HepG2 (cell line): ENCODE results near the gene ADGRD1. TPM values are rescaled to one million over a fixed set of nuclear protein-coding genes. Genes with fewer than 3 reads are reported as not detected.

Experiments
- ARID2 ChIP-seq: sonication (generic); formaldehyde crosslinking; IDR thresholded peaks from 2 replicates; pipeline ENCODE4 v1.8.1; 2022; ENCODE audit warnings: mild to moderate bottlenecking, missing genetic modification reagents, borderline replicate concordance
- ARNT2 ChIP-seq: sonication (generic); formaldehyde crosslinking; IDR thresholded peaks from 2 replicates; pipeline ENCODE4 v1.8.0; 2022; ENCODE audit warnings: mild to moderate bottlenecking, low read depth, missing genetic modification reagents, moderate library complexity
- ARNTL ChIP-seq: sonication (generic); formaldehyde crosslinking; IDR thresholded peaks from 2 replicates; pipeline ENCODE4 v1.4.0; 2020; ENCODE audit warnings: mild to moderate bottlenecking, missing genetic modification reagents
- BRF2 ChIP-seq: sonication (generic); formaldehyde crosslinking; IDR thresholded peaks from 2 replicates; pipeline ENCODE4 v1.8.1; 2022; ENCODE audit warnings: mild to moderate bottlenecking, missing genetic modification reagents
- CENPT ChIP-seq: sonication (generic); formaldehyde crosslinking; IDR thresholded peaks from 2 replicates; pipeline ENCODE4 v1.8.0; 2022; ENCODE audit warnings: low read depth, mild to moderate bottlenecking, moderate library complexity, missing genetic modification reagents
- ETV5 ChIP-seq: IDR thresholded peaks from 2 replicates; pipeline ENCODE4 v1.6.1; 2018; ENCODE audit warnings: missing biosample characterization, missing genetic modification reagents, inconsistent platforms, borderline replicate concordance
- HES4 ChIP-seq: sonication (generic); formaldehyde crosslinking; IDR thresholded peaks from 2 replicates; pipeline ENCODE4 v1.9.0; 2021; ENCODE audit warnings: mild to moderate bottlenecking, missing genetic modification reagents, borderline replicate concordance
- HMGXB3 ChIP-seq: sonication (generic); formaldehyde crosslinking; IDR thresholded peaks from 2 replicates; pipeline ENCODE4 v1.4.0; 2020; ENCODE audit warnings: missing genetic modification reagents, borderline replicate concordance
- NKX3-1 ChIP-seq: sonication (generic); formaldehyde crosslinking; IDR thresholded peaks from 2 replicates; pipeline ENCODE4 v1.5.0; 2020; ENCODE audit warnings: missing genetic modification reagents
- NR2F6 ChIP-seq, 2 experiments: IDR thresholded peaks; 2 replicates each; pipeline ENCODE4 v1.6.1; 2016; ENCODE audit warnings: antibody characterized with exemption in 1 of 2, mild to moderate bottlenecking in 1 of 2
- REL ChIP-seq: sonication (generic); formaldehyde crosslinking; conservative IDR thresholded peaks from 2 replicates; pipeline ENCODE4 v1.8.0; 2022; ENCODE audit warnings: mild to moderate bottlenecking, missing genetic modification reagents, moderate library complexity
- REPIN1 ChIP-seq: sonication (generic); formaldehyde crosslinking; IDR thresholded peaks from 2 replicates; pipeline ENCODE4 v1.8.0; 2022; ENCODE audit warnings: missing genetic modification reagents, low read depth, mild to moderate bottlenecking, borderline replicate concordance
- SP1 ChIP-seq, 2 experiments: fragments of 450-650 bp in 1 of 2; sonication (generic) in 1 of 2; formaldehyde crosslinking in 1 of 2; IDR thresholded peaks; 2 replicates each; pipeline versions ENCODE4 v1.4.0 to v1.6.1; 2016 to 2020; ENCODE audit warnings: missing genetic modification reagents in 1 of 2
- SSRP1 ChIP-seq: IDR thresholded peaks from 2 replicates; pipeline ENCODE4 v1.6.1; 2016; ENCODE audit warnings: control low read depth
- SYNCRIP ChIP-seq: fragments of 200-400 bp; formaldehyde crosslinking; IDR thresholded peaks from 2 replicates; pipeline ENCODE4 v1.6.1; 2018; ENCODE audit warnings: mild to moderate bottlenecking, low read depth, low read length; ENCODE audit not compliant: insufficient read depth
- TBL1XR1 ChIP-seq: fragments of 150-350 bp; IDR thresholded peaks from 2 replicates; pipeline ENCODE4 v1.6.1; 2014; ENCODE audit warnings: borderline replicate concordance, low read length; ENCODE audit not compliant: partially characterized antibody
- ZMYM3 ChIP-seq: sonication (generic); formaldehyde crosslinking; IDR thresholded peaks from 2 replicates; pipeline ENCODE4 v1.5.1; 2020; ENCODE audit warnings: mild to moderate bottlenecking, missing genetic modification reagents
- ZNF33B ChIP-seq: sonication (generic); formaldehyde crosslinking; IDR thresholded peaks from 2 replicates; pipeline ENCODE4 v1.5.1; 2020; ENCODE audit warnings: mild to moderate bottlenecking, missing genetic modification reagents
- ZNF766 ChIP-seq: sonication (generic); formaldehyde crosslinking; IDR thresholded peaks from 2 replicates; pipeline ENCODE4 v1.5.0; 2020; ENCODE audit warnings: missing genetic modification reagents, borderline replicate concordance
- polyA plus RNA-seq, 8 experiments: library from polyadenylated mRNA; depleted of rRNA in 3 of 8; stranded (reverse) in 7 of 8; unstranded in 1 of 8; fragments of >200 nt; fragmentation: Illumina TruSeq in 4 of 8; extraction: Trizol in 4 of 8; gene quantifications; 2 replicates each; pipeline versions ENCODE4 v1.2.1 to v1.2.3, GENCODE V29; 2011 to 2016; ENCODE audit warnings: low read depth in 4 of 8, missing spikeins in 1 of 8, mixed read lengths in 1 of 8; ENCODE audit not compliant: insufficient read depth in 1 of 8
- total RNA-seq, 5 experiments: library from RNA; depleted of rRNA; stranded (reverse); fragments of >200 nt; fragmentation: Illumina TruSeq; extraction: Trizol; gene quantifications; 2 replicates each; pipeline ENCODE4 v1.2.3, GENCODE V29; 2016; ENCODE audit warnings: low read depth in 1 of 5
- TF ChIP-seq, protein P1 (sequence below): sonication (generic); formaldehyde crosslinking; IDR thresholded peaks from 2 replicates; pipeline ENCODE4 v1.4.0; 2020; ENCODE audit warnings: missing genetic modification reagents
- TF ChIP-seq, protein P2 (sequence below): sonication (generic); formaldehyde crosslinking; IDR thresholded peaks from 2 replicates; pipeline ENCODE4 v1.4.0; 2020; ENCODE audit warnings: missing genetic modification reagents

The ADGRD1 gene
- total and polyA plus RNA-seq, 2 of the 13 experiments (the other 11 are each of a cell fraction or from before 2014, with no cell fraction given): 0.46 to 12.4 TPM

DNA sequence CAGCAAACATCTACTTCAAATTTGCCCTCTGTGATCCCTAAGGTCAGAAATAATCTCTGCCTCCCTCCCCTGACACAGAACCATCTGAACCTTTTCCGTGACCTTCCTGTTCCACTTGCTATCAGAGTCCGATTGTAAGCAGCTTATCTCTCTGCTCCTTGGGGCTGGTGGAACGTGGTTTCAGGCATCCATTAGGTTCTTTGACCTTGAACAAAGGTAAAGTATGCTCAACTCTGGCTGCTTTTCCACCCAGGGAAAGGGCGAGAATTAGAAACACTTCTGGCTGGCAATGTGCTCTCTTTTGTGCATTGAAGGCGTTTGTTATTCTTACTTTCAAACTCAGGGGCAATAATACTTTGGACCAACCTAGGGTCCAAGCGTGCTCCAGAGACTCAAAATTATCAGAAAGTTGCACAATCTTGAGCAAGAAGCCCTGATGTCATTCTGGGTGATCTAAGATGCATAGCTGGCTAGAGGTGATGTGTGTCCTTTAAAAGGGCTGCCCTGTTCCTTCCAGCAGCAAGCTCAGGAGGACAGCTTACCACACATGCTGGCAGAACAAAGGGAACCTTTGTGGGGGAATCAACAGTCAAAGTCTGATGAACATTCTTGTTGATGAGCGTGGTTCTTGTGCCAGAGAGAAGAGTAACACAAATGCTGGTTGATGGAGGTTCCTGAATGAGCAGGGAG is 29.8 kb downstream of the ADGRD1 start (continued):
- TF ChIP-seq, protein P1, sequence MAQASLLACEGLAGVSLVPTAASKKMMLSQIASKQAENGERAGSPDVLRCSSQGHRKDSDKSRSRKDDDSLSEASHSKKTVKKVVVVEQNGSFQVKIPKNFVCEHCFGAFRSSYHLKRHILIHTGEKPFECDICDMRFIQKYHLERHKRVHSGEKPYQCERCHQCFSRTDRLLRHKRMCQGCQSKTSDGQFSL (CRISPR knock-in tag): no peak
- peak; percentile 53; the same call in 1 of the 2 replicates for TF ChIP-seq ARNTL (CRISPR knock-in tag)
- peak; percentile 94 for TF ChIP-seq NR2F6 (IDR thresholded peaks at IDR 0.05)
- peak; percentile 88 for TF ChIP-seq NR2F6 (CRISPR knock-in tag; IDR thresholded peaks at IDR 0.05)
- no peak for TF ChIP-seq ZNF766 (CRISPR knock-in tag)
- 0 out of 2 replicates have a peak, but pooled peaks have one; percentile 29 for TF ChIP-seq BRF2 (CRISPR knock-in tag)
- no peak for TF ChIP-seq ZNF33B (CRISPR knock-in tag)
- TF ChIP-seq NKX3-1: no peak
- TF ChIP-seq ARNT2: no peak
- peak; percentile 51; the same call in 1 of the 2 replicates for TF ChIP-seq ETV5
- TF ChIP-seq SSRP1 (CRISPR knock-in tag): peak; percentile 24; the same call in 1 of the 2 replicates
- peak; percentile 57; the same call in 1 of the 2 replicates for TF ChIP-seq REPIN1 (CRISPR knock-in tag)
- TF ChIP-seq HMGXB3: no peak
- TF ChIP-seq, protein P2, sequence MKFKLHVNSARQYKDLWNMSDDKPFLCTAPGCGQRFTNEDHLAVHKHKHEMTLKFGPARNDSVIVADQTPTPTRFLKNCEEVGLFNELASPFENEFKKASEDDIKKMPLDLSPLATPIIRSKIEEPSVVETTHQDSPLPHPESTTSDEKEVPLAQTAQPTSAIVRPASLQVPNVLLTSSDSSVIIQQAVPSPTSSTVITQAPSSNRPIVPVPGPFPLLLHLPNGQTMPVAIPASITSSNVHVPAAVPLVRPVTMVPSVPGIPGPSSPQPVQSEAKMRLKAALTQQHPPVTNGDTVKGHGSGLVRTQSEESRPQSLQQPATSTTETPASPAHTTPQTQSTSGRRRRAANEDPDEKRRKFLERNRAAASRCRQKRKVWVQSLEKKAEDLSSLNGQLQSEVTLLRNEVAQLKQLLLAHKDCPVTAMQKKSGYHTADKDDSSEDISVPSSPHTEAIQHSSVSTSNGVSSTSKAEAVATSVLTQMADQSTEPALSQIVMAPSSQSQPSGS (CRISPR knock-in tag): no peak
- TF ChIP-seq SYNCRIP: no peak
- TF ChIP-seq ZMYM3: peak; percentile 79
- TF ChIP-seq HES4 (CRISPR knock-in tag): no peak
- TF ChIP-seq ARID2 (CRISPR knock-in tag): no peak
- TF ChIP-seq TBL1XR1: no peak
- no peak for TF ChIP-seq CENPT (CRISPR knock-in tag)
- TF ChIP-seq SP1 (IDR thresholded peaks at IDR 0.05): no peak
- TF ChIP-seq SP1 (CRISPR knock-in tag; IDR thresholded peaks at IDR 0.05): no peak
- no peak for TF ChIP-seq REL (CRISPR knock-in tag)
